ENCODE results near the gene SLC22A23. TPM values are rescaled to one million over a fixed set of nuclear protein-coding genes. Genes with fewer than 3 reads are reported as not detected.

Gene SLC22A23
- total and polyA plus RNA-seq, 2 of the 4 experiments (the other 2 are of a cell fraction): 0.72 to 1.6 TPM

GRCh38 chr6:3352678-3353077, 104.2 kb downstream of the SLC22A23 start:
- ChIA-PET POLR2A (ENCODE audit: unreplicated experiment) (no interaction called here), CTCF (no interaction called here)
- Histone ChIP-seq H2BK20ac (ENCODE audit: low read depth, low read length) (no peak overlapping the region), H3K9me1 (ENCODE audit: insufficient read depth, low read length) (peaks cover 7% of the 10 kb centered on the region; the same call in 1 of the 2 replicates), H4K20me1 (ENCODE audit: insufficient read depth, low read length) (no peaks in the 10 kb centered on the region), H4K8ac (ENCODE audit: low read depth in 2 of 2, low read length in 2 of 2) (no peak overlapping the region), H3K9me3 (ENCODE audit: control insufficient read depth, insufficient read depth, low read length) (no peaks in the 10 kb centered on the region), H4K5ac (ENCODE audit: low read depth, low read length) (no peak overlapping the region), H3K4ac (ENCODE audit: low read depth, low read length) (no peak overlapping the region), H3K4me1 (ENCODE audit: control insufficient read depth, insufficient read depth, low read length) (peaks cover 2% of the 10 kb centered on the region; the same call in 1 of the 2 replicates), H3K56ac (ENCODE audit: extremely low read depth, insufficient read depth, low read length) (no peak overlapping the region), H4K91ac (ENCODE audit: insufficient read depth, low read depth, low read length) (no peak overlapping the region), H3K4me2 (ENCODE audit: low read depth, low read length) (no peak overlapping the region), H2AK9ac (replicated peaks; ENCODE audit: low read depth, low read length, poor library complexity) (no peak overlapping the region), H3K27ac (ENCODE audit: insufficient read depth, low read length) (no peak overlapping the region), H3K23ac (ENCODE audit: low read depth, low read length) (no peak overlapping the region), H3K18ac (ENCODE audit: low read depth, low read length) (no peak overlapping the region), H2BK120ac (ENCODE audit: low read depth, low read length) (no peak overlapping the region), H3K9ac (ENCODE audit: low read depth, low read length) (no peak overlapping the region), H2AFZ (replicated peaks; ENCODE audit: low read length, poor library complexity) (no peak overlapping the region), H3K36me3 (ENCODE audit: control insufficient read depth, insufficient read depth, low read length) (no peaks in the 10 kb centered on the region), H2BK15ac (ENCODE audit: low read depth, low read length) (no peak overlapping the region), H3K79me1 (ENCODE audit: low read depth in 1 of 2, low read length in 2 of 2) (no peaks in the 10 kb centered on the region), H3K4me3 (ENCODE audit: insufficient read depth, low read depth, low read length) (no peak overlapping the region), H3K14ac (replicated peaks; ENCODE audit: low read depth, low read length) (no peak overlapping the region), H2BK5ac (ENCODE audit: low read depth, low read length, poor library complexity, severe bottlenecking) (no peak overlapping the region), H3K27me3 (ENCODE audit: control insufficient read depth, insufficient read depth, low read length) (peaks cover 30% of the 10 kb centered on the region), H2AK5ac (ENCODE audit: low read depth, low read length) (no peak overlapping the region)
- in situ Hi-C loops (cut with MboI; ENCODE audit: low sequenced_read_pairs) (no loop called here), dilution Hi-C loops (cut with HindIII; ENCODE audit: low sequenced_read_pairs, unreplicated experiment) (no loop called here), intact Hi-C loops (cut with micrococcal nuclease) (no loop called here)
- ATAC-seq (ENCODE audit: low read depth) (no peak), DNase-seq (no peak)
- BruUV-seq (replicated peaks): no TSS peak
- WGBS, 2 experiments (ENCODE audit: extremely low coverage in 2 of 2, insufficient read length in 1 of 2): 100% methylated on average over 1 of the region's 9 CpGs; no CpG with 5 or more reads in 1 of the 2 experiments
- no peak for TF ChIP-seq RFX5 (IDR thresholded peaks at IDR 0.05; ENCODE audit: low read depth, low read length)
- no peak for TF ChIP-seq FOS (IDR thresholded peaks at IDR 0.05; ENCODE audit: low read depth, low read length)
- no peak for TF ChIP-seq CEBPB (IDR thresholded peaks at IDR 0.05; ENCODE audit: low read depth, low read length)
- no peak for TF ChIP-seq NFE2L2 (IDR thresholded peaks at IDR 0.05; ENCODE audit: low read depth, low read length)
- no peak for TF ChIP-seq RAD21 (IDR thresholded peaks at IDR 0.05; ENCODE audit: low read length)
- no peak for TF ChIP-seq ELK1 (IDR thresholded peaks at IDR 0.05; ENCODE audit: borderline replicate concordance, low read depth, low read length)
- TF ChIP-seq SMC3 (IDR thresholded peaks at IDR 0.05; ENCODE audit: low read depth, low read length): no peak
- TF ChIP-seq POLR2A (IDR thresholded peaks at IDR 0.05; ENCODE audit: low read depth, low read length): no peak
- TF ChIP-seq MAFK (IDR thresholded peaks at IDR 0.05; ENCODE audit: low read depth, low read length): no peak
- no peak for TF ChIP-seq CTCF (conservative IDR thresholded peaks at IDR 0.05; ENCODE audit: low read depth, low read length)
- no peak for TF ChIP-seq USF2 (IDR thresholded peaks at IDR 0.05; ENCODE audit: low read depth, low read length)
- no peak for TF ChIP-seq CHD1 (IDR thresholded peaks at IDR 0.05; ENCODE audit: low read depth, low read length)
- TF ChIP-seq BHLHE40 (IDR thresholded peaks at IDR 0.05; ENCODE audit: low read depth, low read length): no peak
- TF ChIP-seq MAZ (IDR thresholded peaks at IDR 0.05; ENCODE audit: borderline replicate concordance, low read depth, low read length): no peak
